ENCODE data around the gene HYAL3. TPM values are rescaled to one million over a fixed set of nuclear protein-coding genes. Genes with fewer than 3 reads are reported as not detected.
A peak's percentile ranks its signal among the peaks of the same experiment; 100 is the strongest.

The HYAL3 gene
- polyA plus RNA-seq, 1 donor from 2014 or later, result 9.1 TPM

GRCh38 chr3:50274371-50275104 is 24.7 kb downstream of the HYAL3 start:
- Histone ChIP-seq H3K27me3 (ENCODE audit: insufficient read depth, low read depth, low read length) (peaks cover 23% of the 10 kb centered on the region), H3K79me2 (replicated peaks; ENCODE audit: insufficient read depth, low read length) (no peaks in the 10 kb centered on the region), H2AFZ (ENCODE audit: low read depth, low read length) (no peak overlapping the region), H3F3A (ENCODE audit: insufficient read depth, low read length, poor library complexity, severe bottlenecking) (no peaks in the 10 kb centered on the region), H3K27ac (ENCODE audit: low read length) (no peak overlapping the region), H3K4me3 (ENCODE audit: low read length) (no peak overlapping the region), H3K9me2 (ENCODE audit: insufficient read depth, low read length) (no peaks in the 10 kb centered on the region), H4K20me1 (ENCODE audit: insufficient read depth) (no peaks in the 10 kb centered on the region), H3K9me3 (ENCODE audit: low read length) (no peaks in the 10 kb centered on the region), H3K9ac (ENCODE audit: low read length) (no peak overlapping the region), H3K36me3 (ENCODE audit: insufficient read depth, low read length) (no peaks in the 10 kb centered on the region), H3K4me2 (ENCODE audit: low read length) (no peak overlapping the region)
- TF ChIP-seq RAD21 (conservative IDR thresholded peaks at IDR 0.05) (peak; percentile 46), REST (IDR thresholded peaks at IDR 0.05; ENCODE audit: borderline replicate concordance) (no peak), CTCF (IDR thresholded peaks at IDR 0.05; ENCODE audit: poor library complexity, severe bottlenecking) (peak; percentile 69), EP300 (conservative IDR thresholded peaks at IDR 0.05; ENCODE audit: poor library complexity, severe bottlenecking) (no peak), SMC3 (conservative IDR thresholded peaks at IDR 0.05; ENCODE audit: poor library complexity) (peak; percentile 62)

GRCh38 chr3:50273689-50274065 is 25.5 kb downstream of the HYAL3 start:
- TF ChIP-seq TAF1 (IDR thresholded peaks at IDR 0.05; ENCODE audit: low read depth), result no peak
- TF ChIP-seq POLR2AphosphoS5 (IDR thresholded peaks at IDR 0.05), result no peak
- TF ChIP-seq RAD21 (conservative IDR thresholded peaks at IDR 0.05), result no peak
- no peak for TF ChIP-seq MXI1 (conservative IDR thresholded peaks at IDR 0.05; ENCODE audit: poor library complexity, severe bottlenecking)
- TF ChIP-seq EZH2 (IDR thresholded peaks at IDR 0.05; ENCODE audit: borderline replicate concordance, insufficient read depth, low read length, poor library complexity, severe bottlenecking), result no peak
- no peak for TF ChIP-seq EP300 (conservative IDR thresholded peaks at IDR 0.05; ENCODE audit: poor library complexity, severe bottlenecking)
- TF ChIP-seq REST (IDR thresholded peaks at IDR 0.05; ENCODE audit: borderline replicate concordance), result no peak
- TF ChIP-seq SMC3 (conservative IDR thresholded peaks at IDR 0.05; ENCODE audit: poor library complexity), result no peak
- TF ChIP-seq CTCF (IDR thresholded peaks at IDR 0.05; ENCODE audit: poor library complexity, severe bottlenecking), result no peak
- Histone ChIP-seq H3F3A (ENCODE audit: insufficient read depth, low read length, poor library complexity, severe bottlenecking) (no peaks in the 10 kb centered on the region), H3K9me2 (ENCODE audit: insufficient read depth, low read length) (no peaks in the 10 kb centered on the region), H3K79me2 (replicated peaks; ENCODE audit: insufficient read depth, low read length) (no peaks in the 10 kb centered on the region), H2AFZ (ENCODE audit: low read depth, low read length) (no peak overlapping the region), H3K27me3 (ENCODE audit: insufficient read depth, low read depth, low read length) (peaks cover 23% of the 10 kb centered on the region), H3K9ac (ENCODE audit: low read length) (no peak overlapping the region), H3K4me3 (ENCODE audit: low read length) (no peak overlapping the region), H3K4me2 (ENCODE audit: low read length) (no peak overlapping the region), H3K27ac (ENCODE audit: low read length) (no peak overlapping the region), H4K20me1 (ENCODE audit: insufficient read depth) (no peaks in the 10 kb centered on the region), H3K36me3 (ENCODE audit: insufficient read depth, low read length) (no peaks in the 10 kb centered on the region), H3K9me3 (ENCODE audit: low read length) (no peaks in the 10 kb centered on the region)
